OCI-LY3 (cell line): ENCODE measurements around the gene TMEM108.

Experiments
- EZH2phosphoT487 ChIP-seq: fragments of 200-600 bp; shearing (Covaris generic); IDR thresholded peaks from 2 replicates; pipeline ENCODE4 v1.6.1; 2018; ENCODE audit warnings: antibody characterized with exemption, mixed run types, low read depth
- TF ChIP-seq, protein P1 (sequence below): fragments of 200-600, 300-600 bp; sonication (generic); IDR thresholded peaks from 2 replicates; pipeline ENCODE4 v1.5.1; 2014; ENCODE audit warnings: antibody characterized with exemption, low read length, low read depth

DNA sequence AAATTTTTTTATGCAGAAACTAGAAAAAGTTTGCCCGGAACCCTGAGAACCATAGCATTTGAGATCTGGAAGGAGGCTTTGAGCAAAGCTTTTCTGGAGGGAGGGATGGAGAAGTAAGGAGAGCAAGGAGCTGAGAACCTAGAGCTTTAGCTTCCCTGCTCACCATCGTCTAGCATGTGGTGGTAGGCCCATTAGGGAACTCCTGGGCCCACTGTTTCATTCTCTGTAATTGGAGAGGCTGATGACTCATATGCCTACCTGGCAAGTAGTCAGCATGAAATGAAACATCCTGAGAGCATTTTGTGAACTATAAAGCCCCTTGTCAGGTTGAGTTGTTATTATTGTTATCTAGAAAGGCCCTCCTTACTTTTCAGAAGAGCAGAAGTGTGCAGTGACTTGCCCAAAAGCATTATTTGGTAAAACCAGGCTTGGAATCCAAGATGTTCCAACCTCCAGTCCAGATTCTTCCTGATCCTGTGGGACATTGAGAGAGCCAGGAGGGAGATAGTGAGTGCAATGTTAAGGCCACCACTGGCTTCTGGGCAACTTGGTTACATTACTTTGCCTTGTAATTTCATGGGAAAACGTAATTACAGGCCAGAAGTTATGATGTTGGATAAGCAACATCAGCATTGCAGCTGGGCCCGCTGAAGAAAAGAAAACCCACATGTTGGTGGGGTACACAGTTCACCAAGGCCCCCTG is 257.2 kb downstream of the TMEM108 start:
- TF ChIP-seq, protein P1, sequence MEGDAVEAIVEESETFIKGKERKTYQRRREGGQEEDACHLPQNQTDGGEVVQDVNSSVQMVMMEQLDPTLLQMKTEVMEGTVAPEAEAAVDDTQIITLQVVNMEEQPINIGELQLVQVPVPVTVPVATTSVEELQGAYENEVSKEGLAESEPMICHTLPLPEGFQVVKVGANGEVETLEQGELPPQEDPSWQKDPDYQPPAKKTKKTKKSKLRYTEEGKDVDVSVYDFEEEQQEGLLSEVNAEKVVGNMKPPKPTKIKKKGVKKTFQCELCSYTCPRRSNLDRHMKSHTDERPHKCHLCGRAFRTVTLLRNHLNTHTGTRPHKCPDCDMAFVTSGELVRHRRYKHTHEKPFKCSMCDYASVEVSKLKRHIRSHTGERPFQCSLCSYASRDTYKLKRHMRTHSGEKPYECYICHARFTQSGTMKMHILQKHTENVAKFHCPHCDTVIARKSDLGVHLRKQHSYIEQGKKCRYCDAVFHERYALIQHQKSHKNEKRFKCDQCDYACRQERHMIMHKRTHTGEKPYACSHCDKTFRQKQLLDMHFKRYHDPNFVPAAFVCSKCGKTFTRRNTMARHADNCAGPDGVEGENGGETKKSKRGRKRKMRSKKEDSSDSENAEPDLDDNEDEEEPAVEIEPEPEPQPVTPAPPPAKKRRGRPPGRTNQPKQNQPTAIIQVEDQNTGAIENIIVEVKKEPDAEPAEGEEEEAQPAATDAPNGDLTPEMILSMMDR, result no peak
- TF ChIP-seq EZH2phosphoT487, result no peak
